Measurements from ENCODE around the gene ZWILCH. TPM values are rescaled to one million over a fixed set of nuclear protein-coding genes. Genes with fewer than 3 reads are reported as not detected.

Gene ZWILCH
- total and polyA plus RNA-seq, 2 donors (not counting 3 experiments of a cell fraction or from before 2014, with no cell fraction given) = 9.3 to 28.8 TPM

DNA sequence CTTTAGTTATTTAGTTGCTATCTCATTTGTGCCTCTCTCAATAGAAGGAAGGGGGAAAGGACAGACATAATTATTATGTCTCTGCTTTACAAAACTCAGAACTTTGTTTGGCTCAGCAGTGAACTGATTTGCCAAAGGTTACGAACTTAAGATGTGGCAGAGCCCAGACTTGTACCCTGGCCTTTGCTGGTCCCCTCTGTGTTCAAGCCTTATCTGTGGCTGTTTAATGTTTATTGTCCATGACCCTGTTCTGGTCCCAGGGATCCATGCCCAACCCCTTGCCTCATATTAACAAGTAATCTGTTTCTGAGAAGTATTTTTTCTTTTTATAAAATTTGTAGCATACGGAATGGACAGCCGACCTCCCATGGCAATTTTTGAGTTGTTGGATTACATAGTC is 18.2 kb upstream of the ZWILCH start:
- POLR2A ChIA-PET = no interaction called here
- Histone ChIP-seq H4K20me1 (replicated peaks; ENCODE audit: control insufficient read depth, extremely low read depth, insufficient read depth, low read length) (no peaks in the 10 kb centered on the region), H3K4me1 (ENCODE audit: control insufficient read depth, extremely low read depth, insufficient read depth, low read length) (no peaks in the 10 kb centered on the region), H3K36me3 (ENCODE audit: control insufficient read depth in 2 of 2, extremely low read depth in 1 of 2, insufficient read depth in 2 of 2, low read length in 2 of 2) (peaks cover 8 to 33% of the 10 kb centered on the region in 2 experiments), H3K9me3 (replicated peaks; ENCODE audit: control insufficient read depth, insufficient read depth, low read length) (no peaks in the 10 kb centered on the region), H3K9me1 (replicated peaks; ENCODE audit: control insufficient read depth, extremely low read depth, insufficient read depth, low read length) (no peaks in the 10 kb centered on the region), H3K27me3 (ENCODE audit: control insufficient read depth in 2 of 2, insufficient read depth in 2 of 2, low read length in 2 of 2) (no peaks in the 10 kb centered on the region), H3K9ac (replicated peaks; ENCODE audit: extremely low read depth, insufficient read depth, low read length) (no peak overlapping the region), H3K4me3 (replicated peaks in 1 of 3; ENCODE audit: insufficient read depth in 1 of 3, low read depth in 1 of 3, low read length in 3 of 3) (no peak overlapping the region), H3K4me2 (ENCODE audit: insufficient read depth, low read length) (no peak overlapping the region), H3K79me2 (ENCODE audit: control insufficient read depth, insufficient read depth, low read length) (no peaks in the 10 kb centered on the region), H2AFZ (ENCODE audit: low read depth, low read length) (no peak overlapping the region), H3K27ac (ENCODE audit: insufficient read depth, low read depth, low read length) (no peak overlapping the region)
- intact Hi-C loops (cut with micrococcal nuclease) = no loop called here
- TF ChIP-seq, protein P1, sequence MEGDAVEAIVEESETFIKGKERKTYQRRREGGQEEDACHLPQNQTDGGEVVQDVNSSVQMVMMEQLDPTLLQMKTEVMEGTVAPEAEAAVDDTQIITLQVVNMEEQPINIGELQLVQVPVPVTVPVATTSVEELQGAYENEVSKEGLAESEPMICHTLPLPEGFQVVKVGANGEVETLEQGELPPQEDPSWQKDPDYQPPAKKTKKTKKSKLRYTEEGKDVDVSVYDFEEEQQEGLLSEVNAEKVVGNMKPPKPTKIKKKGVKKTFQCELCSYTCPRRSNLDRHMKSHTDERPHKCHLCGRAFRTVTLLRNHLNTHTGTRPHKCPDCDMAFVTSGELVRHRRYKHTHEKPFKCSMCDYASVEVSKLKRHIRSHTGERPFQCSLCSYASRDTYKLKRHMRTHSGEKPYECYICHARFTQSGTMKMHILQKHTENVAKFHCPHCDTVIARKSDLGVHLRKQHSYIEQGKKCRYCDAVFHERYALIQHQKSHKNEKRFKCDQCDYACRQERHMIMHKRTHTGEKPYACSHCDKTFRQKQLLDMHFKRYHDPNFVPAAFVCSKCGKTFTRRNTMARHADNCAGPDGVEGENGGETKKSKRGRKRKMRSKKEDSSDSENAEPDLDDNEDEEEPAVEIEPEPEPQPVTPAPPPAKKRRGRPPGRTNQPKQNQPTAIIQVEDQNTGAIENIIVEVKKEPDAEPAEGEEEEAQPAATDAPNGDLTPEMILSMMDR (IDR thresholded peaks at IDR 0.05; ENCODE audit: extremely low read depth in 1 of 2, insufficient read depth in 1 of 2, low read depth in 1 of 2, low read length in 2 of 2) = no peak
- dilution Hi-C loops (cut with MboI; ENCODE audit: extremely low pct_ligation_motif_present, low sequenced_read_pairs) = no loop called here
- DNase-seq (ENCODE audit: low read depth, low spot score) (no peak), FAIRE-seq (no peak)
- CTCF ChIA-PET = interaction anchor here (1.4 kb wide), 1 partner anchor 100 kb away, joined by 4 read pairs; the partner anchor contains the start of gene MAP2K1
- no TSS peak for BruUV-seq (replicated peaks)

- H3K9me1 ChIP-seq (replicated peaks; ENCODE audit: control insufficient read depth, extremely low read depth, insufficient read depth, low read length) = no peaks in the 10 kb centered on the region
- FAIRE-seq (no peak), DNase-seq (ENCODE audit: low read depth, low spot score) (no peak)
- H3K9ac ChIP-seq (replicated peaks; ENCODE audit: extremely low read depth, insufficient read depth, low read length) = no peak overlapping the region
- H3K9me3 ChIP-seq (replicated peaks; ENCODE audit: control insufficient read depth, insufficient read depth, low read length) = no peaks in the 10 kb centered on the region
- H4K20me1 ChIP-seq (replicated peaks; ENCODE audit: control insufficient read depth, extremely low read depth, insufficient read depth, low read length) = no peaks in the 10 kb centered on the region
- ChIA-PET POLR2A (no interaction called here), CTCF (no interaction called here)
- TF ChIP-seq FOS (IDR thresholded peaks at IDR 0.05; ENCODE audit: borderline replicate concordance, insufficient read depth, low read length) (no peak), MAX (IDR thresholded peaks at IDR 0.05; ENCODE audit: insufficient read depth, insufficient read length) (no peak), GATA2 (IDR thresholded peaks at IDR 0.05; ENCODE audit: insufficient read depth, insufficient read length, low read depth, low read length) (no peak), POLR2AphosphoS5 (IDR thresholded peaks at IDR 0.05; ENCODE audit: insufficient read depth, low read depth, low read length) (no peak), POLR2A (IDR thresholded peaks at IDR 0.05; ENCODE audit: low read depth, low read length) (no peak), EZH2 (IDR thresholded peaks at IDR 0.05; ENCODE audit: borderline replicate concordance, low read depth, low read length, severe bottlenecking) (no peak), MYC (IDR thresholded peaks at IDR 0.05; ENCODE audit: low read depth, low read length) (no peak), JUN (IDR thresholded peaks at IDR 0.05; ENCODE audit: borderline replicate concordance, insufficient read depth, insufficient read length, low read depth) (no peak)
- TF ChIP-seq, protein P1 (IDR thresholded peaks at IDR 0.05; ENCODE audit: extremely low read depth in 1 of 2, insufficient read depth in 1 of 2, low read depth in 1 of 2, low read length in 2 of 2) = no peak
- intact Hi-C loops (cut with micrococcal nuclease) = no loop called here
- no peak overlapping the region for H3K4me3 ChIP-seq (replicated peaks in 1 of 3; ENCODE audit: insufficient read depth in 1 of 3, low read depth in 1 of 3, low read length in 3 of 3)
- H3K4me2 ChIP-seq (ENCODE audit: insufficient read depth, low read length) = no peak overlapping the region
- no peak overlapping the region for H3K27ac ChIP-seq (ENCODE audit: insufficient read depth, low read depth, low read length)
- no TSS peak for BruUV-seq (replicated peaks)
- no peaks in the 10 kb centered on the region for H3K4me1 ChIP-seq (ENCODE audit: control insufficient read depth, extremely low read depth, insufficient read depth, low read length)
- dilution Hi-C loops (cut with MboI; ENCODE audit: extremely low pct_ligation_motif_present, low sequenced_read_pairs) = no loop called here
- H3K27me3 ChIP-seq (ENCODE audit: control insufficient read depth in 2 of 2, insufficient read depth in 2 of 2, low read length in 2 of 2) = no peaks in the 10 kb centered on the region
- no peaks in the 10 kb centered on the region for H3K79me2 ChIP-seq (ENCODE audit: control insufficient read depth, insufficient read depth, low read length)
- H3K36me3 ChIP-seq (ENCODE audit: control insufficient read depth in 2 of 2, extremely low read depth in 1 of 2, insufficient read depth in 2 of 2, low read length in 2 of 2) = peaks cover 9 to 28% of the 10 kb centered on the region in 2 experiments
- H2AFZ ChIP-seq (ENCODE audit: low read depth, low read length) = no peak overlapping the region
These were observed 16.6 kb upstream of the ZWILCH start for GRCh38 chr15:66488525-66488924.

Measured in endothelial cell of umbilical vein (primary cell).